K562 (cell line): ENCODE measurements around the gene MCEMP1. TPM values are rescaled to one million over a fixed set of nuclear protein-coding genes. Genes with fewer than 3 reads are reported as not detected.
A peak's percentile ranks its signal among the peaks of the same experiment; 100 is the strongest.

Experiments used
- ATAC-seq: fragments of 200-7000 bp; cut with Tn5 transposase; 3 replicates; pipeline ENCODE4 v1.9.1; 2020; ENCODE audit warnings: moderate library complexity
- BruUV-seq: library from RNA; stranded (reverse); fragments of 400-500 nt; replicated peaks from 2 replicates; lab custom pipeline; 2021; lab: Mats Ljungman, UMichigan
- CTCF ChIA-PET: fragments of 300-600 bp; formaldehyde crosslinking; extraction: SDS; loops from one replicate; lab custom pipeline; 2021; ENCODE audit warnings: low intra/inter-chr PET ratio; lab: Yijun Ruan, JAX
- POLR2A ChIA-PET: fragments of 300-600, 350-650 bp; sonication (Branson Sonifier 250); formaldehyde crosslinking; extraction: SDS; loops from one replicate; lab custom pipeline; 2021; ENCODE audit warnings: antibody characterized with exemption, inconsistent platforms; lab: Yijun Ruan, JAX
- DNase-seq, 4 experiments: peaks; one replicate each; pipeline versions ENCODE4 v3.0.0 to v3.0.0-alpha.2; 2011 to 2018; ENCODE audit warnings: low spot score in 3 of 4, mixed read lengths in 3 of 4; ENCODE audit errors: extremely low read depth in 1 of 4
- FAIRE-seq: peaks from 2 replicates; lab custom pipeline; 2011; peaks lifted over from hg19 to GRCh38; lab: Jason Lieb, UNC
- H2AFZ ChIP-seq: 2 replicates; pipeline ENCODE4 v1.6.0; 2011; ENCODE audit warnings: low read depth, low read length, control low read depth, inconsistent platforms
- H3K27ac ChIP-seq: fragments of 200-600 bp; 3 replicates; pipeline ENCODE4 v1.8.0; 2011; ENCODE audit warnings: low read depth, mild to moderate bottlenecking, control low read depth, inconsistent platforms, low read length, moderate library complexity, mixed read lengths; ENCODE audit errors: extremely low read depth
- H3K27me3 ChIP-seq, 2 experiments: fragments of 300-600 bp in 1 of 2; 2 replicates in 1 of 2; 3 replicates in 1 of 2; pipeline versions ENCODE4 v1.6.0 to v1.8.0; 2011; ENCODE audit warnings: inconsistent platforms in 2 of 2, low read length in 2 of 2, mild to moderate bottlenecking in 1 of 2, mixed read lengths in 1 of 2, moderate library complexity in 1 of 2; ENCODE audit not compliant: control insufficient read depth in 2 of 2, insufficient read depth in 2 of 2
- H3K36me3 ChIP-seq: fragments of 300-600 bp; 3 replicates; pipeline ENCODE4 v1.8.0; 2011; ENCODE audit warnings: mild to moderate bottlenecking, low read length, inconsistent platforms; ENCODE audit not compliant: control insufficient read depth, insufficient read depth
- H3K4me1 ChIP-seq, 2 experiments: fragments of 200-600 bp in 1 of 2; replicated peaks in 1 of 2; 2 replicates in 1 of 2; 3 replicates in 1 of 2; pipeline versions ENCODE4 v1.5.1 to v1.8.0; 2011; ENCODE audit warnings: inconsistent platforms in 2 of 2, low read length in 2 of 2, mild to moderate bottlenecking in 1 of 2, mixed read lengths in 1 of 2, moderate library complexity in 1 of 2; ENCODE audit not compliant: control insufficient read depth in 2 of 2, insufficient read depth in 2 of 2
- H3K4me2 ChIP-seq: 2 replicates; pipeline ENCODE4 v1.6.1; 2011; ENCODE audit warnings: low read length, control low read depth, inconsistent platforms, mixed read lengths; ENCODE audit not compliant: insufficient read depth
- H3K4me3 ChIP-seq: fragments of 200-600 bp; sonication (generic), shearing (Covaris generic); 2 replicates; pipeline ENCODE4 v1.5.1; 2016; ENCODE audit warnings: control low read depth, inconsistent platforms
- H3K79me2 ChIP-seq: fragments of 200-600 bp; 3 replicates; pipeline ENCODE4 v1.8.0; 2011; ENCODE audit warnings: low read length, inconsistent platforms; ENCODE audit not compliant: control insufficient read depth, insufficient read depth
- H3K9ac ChIP-seq, 2 experiments: 2 replicates each; pipeline versions ENCODE4 v1.6.0 to v1.6.1; 2011; ENCODE audit warnings: low read depth in 2 of 2, low read length in 2 of 2, control low read depth in 1 of 2, inconsistent platforms in 1 of 2, mild to moderate bottlenecking in 1 of 2, mixed read lengths in 1 of 2; ENCODE audit not compliant: insufficient read depth in 1 of 2
- H3K9me1 ChIP-seq: one replicate; pipeline ENCODE4 v1.6.0; 2011; ENCODE audit warnings: inconsistent platforms, mild to moderate bottlenecking, low read length, moderate library complexity; ENCODE audit not compliant: control insufficient read depth, insufficient read depth
- H3K9me3 ChIP-seq: replicated peaks from 2 replicates; pipeline ENCODE4 v1.5.1; 2011; ENCODE audit warnings: low read depth, low read length, inconsistent platforms; ENCODE audit not compliant: control insufficient read depth, insufficient read depth
- H4K20me1 ChIP-seq: replicated peaks from 2 replicates; pipeline ENCODE4 v1.6.1; 2011; ENCODE audit warnings: low read length, inconsistent platforms, mixed read lengths; ENCODE audit not compliant: control insufficient read depth, insufficient read depth
- PCBP1 ChIP-seq: fragments of 200-400 bp; formaldehyde crosslinking; IDR thresholded peaks from 2 replicates; pipeline ENCODE4 v1.6.1; 2018; ENCODE audit warnings: mild to moderate bottlenecking, low read depth, low read length; ENCODE audit not compliant: poor library complexity, severe bottlenecking
- POLR2G ChIP-seq: fragments of 200-400 bp; formaldehyde crosslinking; IDR thresholded peaks from 2 replicates; pipeline ENCODE4 v1.6.1; 2017; ENCODE audit warnings: low read depth, mild to moderate bottlenecking, antibody characterized with exemption, low read length, moderate library complexity
- RBFOX2 ChIP-seq: fragments of 200-400 bp; formaldehyde crosslinking; IDR thresholded peaks from 2 replicates; pipeline ENCODE4 v1.6.1; 2017; ENCODE audit warnings: low read depth, mild to moderate bottlenecking, low read length, moderate library complexity
- WGBS: fragments of 100-300 bp; shearing (Covaris generic); methylation state at CpG from one replicate; pipeline ENCODE4 v1.1.6; 2016; ENCODE audit warnings: low coverage, mixed read lengths; ENCODE audit not compliant: insufficient coverage; ENCODE audit errors: missing lambda C conversion rate; 5-methylcytosine and 5-hydroxymethylcytosine counted together
- in situ Hi-C: fragments of 300-500 bp; cut with MboI; formaldehyde crosslinking; loops from 4 replicates; pipeline ENCODE4 v1.15.0; 2018; ENCODE audit warnings: inconsistent platforms, mixed read lengths
- intact Hi-C: fragments of 100-400 bp; cut with micrococcal nuclease; formaldehyde crosslinking; loops from 2 replicates; pipeline ENCODE4 v1.14.2; 2022
- polyA plus RNA-seq, 8 experiments: library from polyadenylated mRNA; depleted of rRNA in 4 of 8; stranded (reverse) in 5 of 8; unstranded in 3 of 8; fragments of >200 nt; fragmentation: Nextera tagmentation in 2 of 8; fragmentation: Illumina TruSeq in 1 of 8; extraction: Ambion mirVana in 2 of 8; extraction: Trizol in 1 of 8; gene quantifications; 2 replicates each; pipeline versions ENCODE4 v1.2.1 to v1.2.3, GENCODE V29; 2011 to 2014; ENCODE audit warnings: inconsistent platforms in 1 of 8, missing spikeins in 1 of 8
- total RNA-seq, 7 experiments: library from RNA; depleted of rRNA in 6 of 7; stranded (reverse); fragments of >200 nt in 6 of 7; fragmentation: Illumina TruSeq in 2 of 7; extraction: Trizol in 2 of 7; gene quantifications; 2 replicates each; pipeline versions ENCODE4 v1.2.1 to v1.2.3, GENCODE V29; 2011 to 2021; ENCODE audit warnings: low replicate concordance in 1 of 7

MCEMP1 gene
- total and polyA plus RNA-seq, 9 of the 15 experiments (the other 6 are each of a cell fraction or from before 2014, with no cell fraction given): 0.11 to 1.8 (median 0.51) TPM

- Histone ChIP-seq H3K9ac (no peak overlapping the region), H3K27ac (no peak overlapping the region), H3K27me3 (no peaks in the 10 kb centered on the region; a peak in 1 of 5 replicates), H3K4me3 (no peak overlapping the region), H3K36me3 (peaks cover 59% of the 10 kb centered on the region; the same call in 2 of the 3 replicates), H4K20me1 (peaks cover 21% of the 10 kb centered on the region), H3K9me3 (peaks cover 6% of the 10 kb centered on the region; the same call in 1 of the 2 replicates), H3K79me2 (peaks cover 40% of the 10 kb centered on the region), H3K4me1 (peaks cover 9 to 76% of the 10 kb centered on the region in 2 experiments; a peak in 4 of 5 replicates), H3K4me2 (no peak overlapping the region), H2AFZ (no peak overlapping the region), H3K9me1 (no peaks in the 10 kb centered on the region)
- intact Hi-C loops: no loop called here
- DNase-seq (no peak), FAIRE-seq (no peak), ATAC-seq (no peak)
- in situ Hi-C loops: no loop called here
- WGBS: 96% methylated on average over 8 of the region's 11 CpGs
- peak; percentile 3; the same call in 1 of the 2 replicates for TF ChIP-seq POLR2G
- peak; percentile 33; the same call in 1 of the 2 replicates for TF ChIP-seq RBFOX2
- TF ChIP-seq PCBP1: no peak
- BruUV-seq: no TSS peak
- CTCF ChIA-PET: no interaction called here
- POLR2A ChIA-PET: interaction anchor here (1.0 kb wide), 1 partner anchor 35 kb away, joined by 4 read pairs; no protein-coding TSS in a partner anchor
These were observed 36.1 kb upstream of the MCEMP1 start for GRCh38 chr19:7640803-7641202.
